ENCODE measurements around the gene TGIF2. TPM values are rescaled to one million over a fixed set of nuclear protein-coding genes. Genes with fewer than 3 reads are reported as not detected.
A peak's percentile ranks its signal among the peaks of the same experiment; 100 is the strongest.

Gene TGIF2
- total and polyA plus RNA-seq, 2 of the 8 experiments (the other 6 are each of a cell fraction or from before 2014, with no cell fraction given), result 49.7 to 76.7 TPM

DNA sequence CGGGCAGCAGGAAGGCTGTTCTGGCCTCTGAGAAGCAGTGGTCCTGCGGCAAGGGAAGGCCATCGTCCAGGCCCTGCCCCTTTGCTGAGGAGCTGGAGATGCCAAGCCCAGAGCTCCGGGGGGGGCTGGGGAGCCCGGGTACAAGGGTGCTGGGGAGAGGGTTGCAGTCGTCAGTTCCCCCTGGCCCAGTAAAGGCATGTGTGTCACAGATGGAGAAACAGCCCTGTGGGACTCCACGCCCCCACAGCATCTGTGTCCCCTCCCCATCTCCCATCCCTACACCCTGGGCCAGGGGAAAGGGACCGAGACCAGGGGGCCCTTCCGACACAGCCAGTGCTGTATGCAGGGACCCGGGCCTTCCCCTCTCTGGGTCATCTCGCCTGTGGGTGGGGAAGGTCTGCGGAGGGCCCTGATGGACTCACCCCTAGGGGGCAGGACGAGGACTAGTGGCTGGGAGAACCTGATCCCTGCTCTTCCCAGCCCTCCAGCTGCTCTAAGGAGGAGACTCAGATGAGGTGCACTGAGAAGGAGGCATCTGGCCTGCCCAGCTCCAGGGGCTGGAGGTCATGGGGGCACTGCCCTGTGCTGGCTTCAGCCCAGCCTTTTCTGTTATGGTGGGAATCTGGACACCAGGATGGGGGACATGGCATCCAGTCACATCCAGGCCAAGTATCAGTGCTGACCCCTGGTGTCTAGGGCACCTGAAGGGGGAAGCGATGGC is 31.5 kb upstream of the TGIF2 start (continued):
- TF ChIP-seq, protein P1, sequence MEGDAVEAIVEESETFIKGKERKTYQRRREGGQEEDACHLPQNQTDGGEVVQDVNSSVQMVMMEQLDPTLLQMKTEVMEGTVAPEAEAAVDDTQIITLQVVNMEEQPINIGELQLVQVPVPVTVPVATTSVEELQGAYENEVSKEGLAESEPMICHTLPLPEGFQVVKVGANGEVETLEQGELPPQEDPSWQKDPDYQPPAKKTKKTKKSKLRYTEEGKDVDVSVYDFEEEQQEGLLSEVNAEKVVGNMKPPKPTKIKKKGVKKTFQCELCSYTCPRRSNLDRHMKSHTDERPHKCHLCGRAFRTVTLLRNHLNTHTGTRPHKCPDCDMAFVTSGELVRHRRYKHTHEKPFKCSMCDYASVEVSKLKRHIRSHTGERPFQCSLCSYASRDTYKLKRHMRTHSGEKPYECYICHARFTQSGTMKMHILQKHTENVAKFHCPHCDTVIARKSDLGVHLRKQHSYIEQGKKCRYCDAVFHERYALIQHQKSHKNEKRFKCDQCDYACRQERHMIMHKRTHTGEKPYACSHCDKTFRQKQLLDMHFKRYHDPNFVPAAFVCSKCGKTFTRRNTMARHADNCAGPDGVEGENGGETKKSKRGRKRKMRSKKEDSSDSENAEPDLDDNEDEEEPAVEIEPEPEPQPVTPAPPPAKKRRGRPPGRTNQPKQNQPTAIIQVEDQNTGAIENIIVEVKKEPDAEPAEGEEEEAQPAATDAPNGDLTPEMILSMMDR (IDR thresholded peaks at IDR 0.05; ENCODE audit: control extremely low read depth in 1 of 3, insufficient read depth in 1 of 3, low read depth in 1 of 3, low read length in 3 of 3), result peak; percentile 57 to 78 (median 78)
